ENCODE data around the gene DUSP28. TPM values are rescaled to one million over a fixed set of nuclear protein-coding genes. Genes with fewer than 3 reads are reported as not detected.

DUSP28 gene
- total and polyA plus RNA-seq, 2 of the 13 experiments (the other 11 are each of a cell fraction or from before 2014, with no cell fraction given) = 5.2 to 8.6 TPM

- TF ChIP-seq HOMEZ (CRISPR knock-in tag; IDR thresholded peaks at IDR 0.05; ENCODE audit: low read depth) (no peak), ZNF335 (CRISPR knock-in tag; IDR thresholded peaks at IDR 0.05) (no peak), ZNF232 (CRISPR knock-in tag; IDR thresholded peaks at IDR 0.05; ENCODE audit: borderline replicate concordance) (no peak), ZMAT3 (CRISPR knock-in tag; conservative IDR thresholded peaks at IDR 0.05) (peak; percentile 45), ZNF737 (CRISPR knock-in tag; IDR thresholded peaks at IDR 0.05; ENCODE audit: borderline replicate concordance) (0 out of 2 replicates have a peak, but pooled peaks have one; percentile 27), ZSCAN29 (CRISPR knock-in tag; conservative IDR thresholded peaks at IDR 0.05) (peak; percentile 36; the same call in 1 of the 2 replicates), KMT2B (CRISPR knock-in tag; IDR thresholded peaks at IDR 0.05) (no peak), MED13 (CRISPR knock-in tag; IDR thresholded peaks at IDR 0.05) (no peak), PHF20 (CRISPR knock-in tag; IDR thresholded peaks at IDR 0.05) (peak; percentile 1; the same call in 1 of the 2 replicates), RBFOX2 (IDR thresholded peaks at IDR 0.05; ENCODE audit: low read depth, low read length) (no peak), NFAT5 (CRISPR knock-in tag; IDR thresholded peaks at IDR 0.05) (no peak; the same call in 1 of the 2 replicates), ZNF281 (CRISPR knock-in tag; IDR thresholded peaks at IDR 0.05; ENCODE audit: borderline replicate concordance) (no peak), XRCC5 (optimal IDR thresholded peaks at IDR 0.05; ENCODE audit: low read length) (peak; percentile 23), KLF6 (CRISPR knock-in tag; IDR thresholded peaks at IDR 0.05) (no peak), TEF (CRISPR knock-in tag; IDR thresholded peaks at IDR 0.05) (no peak), TERF1 (CRISPR knock-in tag; IDR thresholded peaks at IDR 0.05) (no peak), ZNF572 (CRISPR knock-in tag; IDR thresholded peaks at IDR 0.05) (peak; percentile 44; the same call in 1 of the 2 replicates)
These were observed 27.0 kb downstream of the DUSP28 start (continued) for GRCh38 chr2:240586919-240587800.
